Cardiac fibroblast (primary cell): ENCODE measurements around the gene NCKAP5.

Experiments
- DNase-seq, 2 donors: peaks; one replicate each; pipeline versions ENCODE4 v3.0.0 to v3.0.0-alpha.2; 2010; ENCODE audit warnings: low read depth in 2 of 2
- H3K4me3 ChIP-seq, 2 donors: replicated peaks in 1 of 2; 1 replicate in 1 of 2; 2 replicates in 1 of 2; pipeline ENCODE4 v1.5.1; 2011; ENCODE audit warnings: low read depth in 2 of 2, low read length in 2 of 2, mild to moderate bottlenecking in 2 of 2, moderate library complexity in 1 of 2
- CTCF ChIP-seq: IDR thresholded peaks from one replicate; pipeline ENCODE4 v1.5.1; 2011; ENCODE audit warnings: low read depth, mild to moderate bottlenecking, low read length, inconsistent platforms

NCKAP5 gene

GRCh38 chr2:132782176-132782783, 786.0 kb downstream of the NCKAP5 start:
- no peak for DNase-seq
- H3K4me3 ChIP-seq: no peak overlapping the region
- TF ChIP-seq CTCF: no peak

- no peak overlapping the region for H3K4me3 ChIP-seq
- no peak for TF ChIP-seq CTCF
- no peak for DNase-seq
Measured at GRCh38 chr2:132780651-132781050, 787.6 kb downstream of the NCKAP5 start.

GRCh38 chr2:132779206-132779721, 789.0 kb downstream of the NCKAP5 start:
- TF ChIP-seq CTCF: no peak
- no peak for DNase-seq
- H3K4me3 ChIP-seq: no peak overlapping the region

DNA sequence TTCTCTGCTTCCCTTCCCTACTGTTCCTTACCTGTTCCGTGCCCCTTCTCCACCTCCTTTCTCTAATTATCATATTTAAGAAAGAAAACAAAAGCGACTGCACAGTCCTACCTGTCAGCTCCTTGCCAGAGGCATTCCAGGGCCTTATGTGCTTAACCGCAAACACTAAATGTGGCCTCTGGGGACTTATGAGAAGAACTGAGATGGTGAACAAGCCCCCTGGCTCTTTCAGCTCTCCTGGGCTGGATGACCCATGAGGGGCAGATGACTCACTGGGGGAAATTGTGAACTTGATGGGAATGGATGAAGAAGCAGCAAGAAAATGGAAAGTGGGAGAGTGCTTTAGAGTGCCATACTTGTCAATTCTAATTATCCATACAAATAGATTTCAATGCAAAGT, 792.0 kb downstream of the NCKAP5 start:
- no peak for TF ChIP-seq CTCF
- no peak for DNase-seq
- no peak overlapping the region for H3K4me3 ChIP-seq

DNA sequence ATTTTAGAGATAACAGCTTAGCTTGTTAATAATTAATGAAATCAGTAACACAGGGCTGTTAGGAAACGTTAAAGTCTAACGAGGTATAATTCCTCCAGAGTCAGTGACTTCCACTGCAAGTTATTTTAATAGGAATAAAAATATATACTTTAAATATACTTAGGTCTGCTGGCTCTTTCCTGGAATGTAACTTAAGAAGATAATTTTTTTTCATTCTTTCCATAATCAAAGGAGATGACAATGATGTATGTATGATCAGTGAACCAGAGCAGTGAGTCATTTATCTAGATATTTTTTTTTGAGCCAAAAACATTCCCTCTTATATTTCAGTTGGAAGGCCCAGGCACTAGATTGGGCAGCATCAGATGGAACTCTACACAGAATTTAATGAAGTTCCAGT, 794.1 kb downstream of the NCKAP5 start:
- H3K4me3 ChIP-seq: no peak overlapping the region
- no peak for DNase-seq
- TF ChIP-seq CTCF: no peak

GRCh38 chr2:132773331-132773730, 794.9 kb downstream of the NCKAP5 start:
- H3K4me3 ChIP-seq: no peak overlapping the region
- no peak for DNase-seq
- TF ChIP-seq CTCF: no peak

GRCh38 chr2:132772340-132772739, 795.9 kb downstream of the NCKAP5 start:
- TF ChIP-seq CTCF: no peak
- H3K4me3 ChIP-seq: no peak overlapping the region
- no peak for DNase-seq
